Esophagus muscularis mucosa (tissue), 4 donors: ENCODE data around the gene NR2E3.

Source experiments
- EP300 ChIP-seq: sonication (generic); formaldehyde crosslinking; IDR thresholded peaks from one replicate; pipeline ENCODE4 v1.6.1; 2017; ENCODE audit warnings: antibody characterized with exemption
- POLR2AphosphoS5 ChIP-seq, 2 donors: sonication (generic); formaldehyde crosslinking; IDR thresholded peaks; one replicate each; pipeline ENCODE4 v1.6.1; 2017; ENCODE audit warnings: antibody characterized with exemption in 2 of 2
- TF ChIP-seq, protein P1 (sequence below), 3 experiments: fragments of 200-600 bp in 2 of 3; fragments of 450-650 bp in 1 of 3; sonication (generic) in 2 of 3; IDR thresholded peaks; one replicate each; pipeline ENCODE4 v1.5.1; 2017 to 2019; ENCODE audit warnings: antibody characterized with exemption in 3 of 3, mild to moderate bottlenecking in 2 of 3, moderate library complexity in 1 of 3

GRCh38 chr15:71844916-71845315 is 34.6 kb downstream of the NR2E3 start:
- TF ChIP-seq, protein P1, sequence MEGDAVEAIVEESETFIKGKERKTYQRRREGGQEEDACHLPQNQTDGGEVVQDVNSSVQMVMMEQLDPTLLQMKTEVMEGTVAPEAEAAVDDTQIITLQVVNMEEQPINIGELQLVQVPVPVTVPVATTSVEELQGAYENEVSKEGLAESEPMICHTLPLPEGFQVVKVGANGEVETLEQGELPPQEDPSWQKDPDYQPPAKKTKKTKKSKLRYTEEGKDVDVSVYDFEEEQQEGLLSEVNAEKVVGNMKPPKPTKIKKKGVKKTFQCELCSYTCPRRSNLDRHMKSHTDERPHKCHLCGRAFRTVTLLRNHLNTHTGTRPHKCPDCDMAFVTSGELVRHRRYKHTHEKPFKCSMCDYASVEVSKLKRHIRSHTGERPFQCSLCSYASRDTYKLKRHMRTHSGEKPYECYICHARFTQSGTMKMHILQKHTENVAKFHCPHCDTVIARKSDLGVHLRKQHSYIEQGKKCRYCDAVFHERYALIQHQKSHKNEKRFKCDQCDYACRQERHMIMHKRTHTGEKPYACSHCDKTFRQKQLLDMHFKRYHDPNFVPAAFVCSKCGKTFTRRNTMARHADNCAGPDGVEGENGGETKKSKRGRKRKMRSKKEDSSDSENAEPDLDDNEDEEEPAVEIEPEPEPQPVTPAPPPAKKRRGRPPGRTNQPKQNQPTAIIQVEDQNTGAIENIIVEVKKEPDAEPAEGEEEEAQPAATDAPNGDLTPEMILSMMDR (IDR thresholded peaks at IDR 0.05): no peak
- TF ChIP-seq EP300 (no peak), POLR2AphosphoS5 (IDR thresholded peaks at IDR 0.05) (no peak)
